GM12892 (cell line): ENCODE data around the gene DTX3.

Source experiments
- POLR2A ChIP-seq: IDR thresholded peaks from 2 replicates; pipeline ENCODE4 v1.6.1; 2011; ENCODE audit warnings: low read depth, low read length, control low read depth
- POLR2AphosphoS5 ChIP-seq: IDR thresholded peaks from 2 replicates; pipeline ENCODE4 v1.6.1; 2011; ENCODE audit warnings: low read depth, low read length, control low read depth
- TAF1 ChIP-seq: IDR thresholded peaks from 2 replicates; pipeline ENCODE4 v1.6.1; 2011; ENCODE audit warnings: low read depth, mild to moderate bottlenecking, control low read depth, low read length, borderline replicate concordance

GRCh38 chr12:57579677-57580465 lies 24.8 kb upstream of the DTX3 start:
- TF ChIP-seq POLR2AphosphoS5 = no peak
- TF ChIP-seq POLR2A = no peak
- no peak for TF ChIP-seq TAF1
